Measurements from ENCODE around the gene GARIN5B.
A peak's percentile ranks its signal among the peaks of the same experiment; 100 is the strongest.
"Not testable (repeated sequence)": the region's sequence is repeated elsewhere in the genome, so short reads cannot be mapped to it uniquely, and the experiment has no call there.

GARIN5B gene

GRCh38 chr19:55406091-55406825, 43.2 kb upstream of the GARIN5B start:
- peak overlapping the region; percentile 81 for H3K4me3 ChIP-seq (ENCODE audit: low read depth, low read length)
- no peak for TF ChIP-seq CTCF (IDR thresholded peaks at IDR 0.05; ENCODE audit: control insufficient read depth, extremely low read depth, insufficient read depth)
- no peak for DNase-seq (ENCODE audit: low read depth)

GRCh38 chr19:55405638-55406037, 42.6 kb upstream of the GARIN5B start:
- no peak for TF ChIP-seq CTCF (IDR thresholded peaks at IDR 0.05; ENCODE audit: control insufficient read depth, extremely low read depth, insufficient read depth)
- H3K4me3 ChIP-seq (ENCODE audit: low read depth, low read length): peak overlapping the region; percentile 81; the same call in 1 of the 2 replicates
- DNase-seq (ENCODE audit: low read depth): no peak

- no peak for DNase-seq (ENCODE audit: low read depth)
- no peak for TF ChIP-seq CTCF (IDR thresholded peaks at IDR 0.05; ENCODE audit: control insufficient read depth, extremely low read depth, insufficient read depth)
- no peak overlapping the region for H3K4me3 ChIP-seq (ENCODE audit: low read depth, low read length)
Observed at GRCh38 chr19:55402509-55402908, 39.4 kb upstream of the GARIN5B start.

- not testable (repeated sequence) for DNase-seq (ENCODE audit: low read depth); H3K4me3 ChIP-seq (ENCODE audit: low read depth, low read length)
Observed at GRCh38 chr19:55401390-55401789, 38.3 kb upstream of the GARIN5B start.

- no peak overlapping the region for H3K4me3 ChIP-seq (ENCODE audit: low read depth, low read length)
- no peak for DNase-seq (ENCODE audit: low read depth)
- TF ChIP-seq CTCF (IDR thresholded peaks at IDR 0.05; ENCODE audit: control insufficient read depth, extremely low read depth, insufficient read depth): no peak
Observed at GRCh38 chr19:55400281-55401087, 37.4 kb upstream of the GARIN5B start.

GRCh38 chr19:55398200-55398925, 35.3 kb upstream of the GARIN5B start:
- DNase-seq (ENCODE audit: low read depth): no peak
- no peak for TF ChIP-seq CTCF (IDR thresholded peaks at IDR 0.05; ENCODE audit: control insufficient read depth, extremely low read depth, insufficient read depth)
- H3K4me3 ChIP-seq (ENCODE audit: low read depth, low read length): no peak overlapping the region

All from LNCaP clone FGC (cell line).